ENCODE results near the gene DEAF1. TPM values are rescaled to one million over a fixed set of nuclear protein-coding genes. Genes with fewer than 3 reads are reported as not detected.
A peak's percentile ranks its signal among the peaks of the same experiment; 100 is the strongest.

Gene DEAF1
- total and polyA plus RNA-seq, 10 of the 15 experiments (the other 5 are each of a cell fraction or from before 2014, with no cell fraction given) = 0.68 to 51.3 (median 25.9) TPM

DNA sequence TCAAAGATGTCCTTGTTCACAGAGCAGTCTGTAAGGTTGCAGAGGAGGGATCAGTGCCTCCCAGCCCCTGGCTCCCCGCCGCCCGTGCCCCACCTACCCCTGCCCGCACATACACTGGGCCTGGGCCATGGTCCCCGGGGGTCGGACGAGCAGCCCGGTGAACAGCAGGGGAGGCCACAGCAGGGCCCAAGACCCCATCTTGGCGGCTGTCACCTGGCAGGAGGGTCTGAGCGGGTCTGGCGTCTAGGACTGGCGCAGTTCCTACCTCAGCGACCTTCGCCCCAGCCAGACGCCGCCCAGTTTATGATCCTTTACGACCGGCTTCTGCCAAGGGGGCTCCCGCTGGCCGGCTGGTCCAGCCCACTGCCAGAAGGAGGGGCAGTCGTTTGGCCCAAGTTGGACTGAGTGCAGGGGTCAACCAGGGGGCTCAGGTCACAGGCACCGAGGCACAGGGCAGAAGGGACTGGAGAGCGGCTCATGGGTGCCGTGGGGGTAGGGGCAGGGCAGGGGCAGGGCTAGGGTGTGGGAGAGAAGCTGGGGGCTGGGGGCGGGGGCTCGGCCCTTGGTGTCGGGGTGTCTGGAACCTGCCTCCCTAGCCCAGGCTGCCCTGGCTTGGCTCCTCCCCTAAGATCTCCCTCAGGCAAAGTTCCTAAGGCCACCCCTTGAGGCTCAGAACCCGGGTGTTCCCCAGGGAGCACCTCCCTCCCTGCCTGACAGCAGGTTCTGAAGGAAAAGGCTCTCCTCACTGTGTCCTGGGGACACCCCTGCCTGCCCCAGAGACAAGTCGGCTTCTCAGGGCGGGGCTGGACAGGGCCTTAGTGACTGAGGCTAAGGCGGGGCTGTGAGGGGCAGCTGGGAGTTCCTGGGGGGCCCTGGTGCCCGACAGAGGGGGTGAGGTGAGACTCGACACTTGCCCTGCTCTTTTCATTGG lies 70.1 kb downstream of the DEAF1 start, which contains the start of gene CDHR5:
CDHR5 (minus strand) TSS at position 251 of the 931 bp plus-strand sequence; CDS start at position 198, 53 bp downstream.
- no peak for FAIRE-seq
- ChIA-PET SMC1A (ENCODE audit: uncharacterized antibody, unreplicated experiment) (no interaction called here), POLR2A (no interaction called here), CTCF (interaction anchor here (1.1 kb wide), 1 partner anchor 101 kb away, joined by 3 read pairs; no protein-coding TSS in a partner anchor), RAD21 (ENCODE audit: unreplicated experiment) (no interaction called here)
- 0 out of 3 replicates have a peak, but pooled peaks have one; percentile 10 for ATAC-seq
- in situ Hi-C loops (cut with MboI) = no loop called here
- H3K4me2 ChIP-seq (ENCODE audit: control insufficient read depth, insufficient read depth) = no peak within 1 kb of the TSS
- DNase-seq (ENCODE audit: low read depth, low spot score) = no peak
- no peaks in the 10 kb centered on the region for H3K27me3 ChIP-seq (replicated peaks in 1 of 2; ENCODE audit: control insufficient read depth in 2 of 2, insufficient read depth in 2 of 2, low read length in 1 of 2)
- no peak within 1 kb of the TSS for H3K27ac ChIP-seq (ENCODE audit: control insufficient read depth, insufficient read depth)
- BruUV-seq (replicated peaks) = no TSS peak
- no peaks in the 10 kb centered on the region for H3K36me3 ChIP-seq (ENCODE audit: control insufficient read depth in 2 of 2, insufficient read depth in 2 of 2, low read length in 1 of 2)
- 81% methylated on average over 30 of the region's 33 CpGs for WGBS (ENCODE audit: insufficient coverage, insufficient replicate concordance, low lambda C conversion rate, missing lambda C conversion rate)
- no peak within 1 kb of the TSS for H3K4me3 ChIP-seq
- H3K4me1 ChIP-seq (ENCODE audit: control insufficient read depth, insufficient read depth, low read length) = peaks cover 18% of the 10 kb centered on the region
- H2AFZ ChIP-seq (ENCODE audit: control insufficient read depth, low read depth, low read length) = no peak within 1 kb of the TSS
- no peaks in the 10 kb centered on the region for H3K9me3 ChIP-seq (replicated peaks; ENCODE audit: control insufficient read depth, insufficient read depth, low read length)
- no peak within 1 kb of the TSS for H3K9ac ChIP-seq (ENCODE audit: control insufficient read depth, insufficient read depth, low read length)
- no peaks in the 10 kb centered on the region for H3K79me2 ChIP-seq (ENCODE audit: control insufficient read depth, insufficient read depth, low read length)
- no peaks in the 10 kb centered on the region for H4K20me1 ChIP-seq (ENCODE audit: control insufficient read depth, insufficient read depth)
- intact Hi-C loops (cut with micrococcal nuclease; ENCODE audit: unreplicated experiment) = no loop called here
- TF ChIP-seq ESRRA (IDR thresholded peaks at IDR 0.05; ENCODE audit: low read length) = no peak
- TF ChIP-seq PAX5 (IDR thresholded peaks at IDR 0.05; ENCODE audit: borderline replicate concordance, low read depth, low read length) = no peak
- TF ChIP-seq, protein P1, sequence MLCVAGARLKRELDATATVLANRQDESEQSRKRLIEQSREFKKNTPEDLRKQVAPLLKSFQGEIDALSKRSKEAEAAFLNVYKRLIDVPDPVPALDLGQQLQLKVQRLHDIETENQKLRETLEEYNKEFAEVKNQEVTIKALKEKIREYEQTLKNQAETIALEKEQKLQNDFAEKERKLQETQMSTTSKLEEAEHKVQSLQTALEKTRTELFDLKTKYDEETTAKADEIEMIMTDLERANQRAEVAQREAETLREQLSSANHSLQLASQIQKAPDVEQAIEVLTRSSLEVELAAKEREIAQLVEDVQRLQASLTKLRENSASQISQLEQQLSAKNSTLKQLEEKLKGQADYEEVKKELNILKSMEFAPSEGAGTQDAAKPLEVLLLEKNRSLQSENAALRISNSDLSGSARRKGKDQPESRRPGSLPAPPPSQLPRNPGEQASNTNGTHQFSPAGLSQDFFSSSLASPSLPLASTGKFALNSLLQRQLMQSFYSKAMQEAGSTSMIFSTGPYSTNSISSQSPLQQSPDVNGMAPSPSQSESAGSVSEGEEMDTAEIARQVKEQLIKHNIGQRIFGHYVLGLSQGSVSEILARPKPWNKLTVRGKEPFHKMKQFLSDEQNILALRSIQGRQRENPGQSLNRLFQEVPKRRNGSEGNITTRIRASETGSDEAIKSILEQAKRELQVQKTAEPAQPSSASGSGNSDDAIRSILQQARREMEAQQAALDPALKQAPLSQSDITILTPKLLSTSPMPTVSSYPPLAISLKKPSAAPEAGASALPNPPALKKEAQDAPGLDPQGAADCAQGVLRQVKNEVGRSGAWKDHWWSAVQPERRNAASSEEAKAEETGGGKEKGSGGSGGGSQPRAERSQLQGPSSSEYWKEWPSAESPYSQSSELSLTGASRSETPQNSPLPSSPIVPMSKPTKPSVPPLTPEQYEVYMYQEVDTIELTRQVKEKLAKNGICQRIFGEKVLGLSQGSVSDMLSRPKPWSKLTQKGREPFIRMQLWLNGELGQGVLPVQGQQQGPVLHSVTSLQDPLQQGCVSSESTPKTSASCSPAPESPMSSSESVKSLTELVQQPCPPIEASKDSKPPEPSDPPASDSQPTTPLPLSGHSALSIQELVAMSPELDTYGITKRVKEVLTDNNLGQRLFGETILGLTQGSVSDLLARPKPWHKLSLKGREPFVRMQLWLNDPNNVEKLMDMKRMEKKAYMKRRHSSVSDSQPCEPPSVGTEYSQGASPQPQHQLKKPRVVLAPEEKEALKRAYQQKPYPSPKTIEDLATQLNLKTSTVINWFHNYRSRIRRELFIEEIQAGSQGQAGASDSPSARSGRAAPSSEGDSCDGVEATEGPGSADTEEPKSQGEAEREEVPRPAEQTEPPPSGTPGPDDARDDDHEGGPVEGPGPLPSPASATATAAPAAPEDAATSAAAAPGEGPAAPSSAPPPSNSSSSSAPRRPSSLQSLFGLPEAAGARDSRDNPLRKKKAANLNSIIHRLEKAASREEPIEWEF (IDR thresholded peaks at IDR 0.05; ENCODE audit: insufficient replicate concordance, low read depth, low read length) = no peak
- no peak for TF ChIP-seq MEF2B (IDR thresholded peaks at IDR 0.05; ENCODE audit: partially characterized antibody, poor library complexity, severe bottlenecking)
- TF ChIP-seq FOXM1 (IDR thresholded peaks at IDR 0.05; ENCODE audit: low read depth, low read length) = no peak
- no peak for TF ChIP-seq PRDM15 (CRISPR knock-in tag; IDR thresholded peaks at IDR 0.05)
- TF ChIP-seq ZSCAN29 (IDR thresholded peaks at IDR 0.05) = no peak
- no peak for TF ChIP-seq CBX5 (IDR thresholded peaks at IDR 0.05; ENCODE audit: low read depth)
- no peak for TF ChIP-seq KDM1A (IDR thresholded peaks at IDR 0.05; ENCODE audit: borderline replicate concordance)
- no peak for TF ChIP-seq SMARCA5 (IDR thresholded peaks at IDR 0.05)
- TF ChIP-seq NR2C1 (IDR thresholded peaks at IDR 0.05) = no peak
- no peak for TF ChIP-seq HDGF (IDR thresholded peaks at IDR 0.05)
- TF ChIP-seq, protein P2, sequence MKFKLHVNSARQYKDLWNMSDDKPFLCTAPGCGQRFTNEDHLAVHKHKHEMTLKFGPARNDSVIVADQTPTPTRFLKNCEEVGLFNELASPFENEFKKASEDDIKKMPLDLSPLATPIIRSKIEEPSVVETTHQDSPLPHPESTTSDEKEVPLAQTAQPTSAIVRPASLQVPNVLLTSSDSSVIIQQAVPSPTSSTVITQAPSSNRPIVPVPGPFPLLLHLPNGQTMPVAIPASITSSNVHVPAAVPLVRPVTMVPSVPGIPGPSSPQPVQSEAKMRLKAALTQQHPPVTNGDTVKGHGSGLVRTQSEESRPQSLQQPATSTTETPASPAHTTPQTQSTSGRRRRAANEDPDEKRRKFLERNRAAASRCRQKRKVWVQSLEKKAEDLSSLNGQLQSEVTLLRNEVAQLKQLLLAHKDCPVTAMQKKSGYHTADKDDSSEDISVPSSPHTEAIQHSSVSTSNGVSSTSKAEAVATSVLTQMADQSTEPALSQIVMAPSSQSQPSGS (IDR thresholded peaks at IDR 0.05; ENCODE audit: low read length) = no peak
- TF ChIP-seq PML (IDR thresholded peaks at IDR 0.05; ENCODE audit: low read length) = no peak

Data from GM12878 (cell line).